H1 (cell line): Measurements from ENCODE around the gene NOD2. TPM values are rescaled to one million over a fixed set of nuclear protein-coding genes. Genes with fewer than 3 reads are reported as not detected.

Experiments
- CTCF ChIA-PET: fragments of 300-600 bp; sonication (Branson Sonifier 250); formaldehyde crosslinking; loops from one replicate; lab custom pipeline; 2021; ENCODE audit not compliant: partially characterized antibody; lab: Charles Lee
- POLR2A ChIA-PET: fragments of 300-600 bp; sonication (Branson Sonifier 250); formaldehyde crosslinking; loops from one replicate; lab custom pipeline; 2021; ENCODE audit warnings: inconsistent platforms; ENCODE audit not compliant: partially characterized antibody; lab: Charles Lee
- DNase-seq, 2 experiments: peaks; one replicate each; pipeline versions ENCODE4 v3.0.0 to v3.0.0-alpha.2; 2010 to 2022; ENCODE audit warnings: low spot score in 2 of 2, low read depth in 1 of 2, mixed read lengths in 1 of 2
- FAIRE-seq: peaks from 2 replicates; lab custom pipeline; 2011; peaks lifted over from hg19 to GRCh38; lab: Jason Lieb, UNC
- H2AFZ ChIP-seq: 2 replicates; pipeline ENCODE4 v1.8.1; 2012; ENCODE audit warnings: low read length, inconsistent platforms
- H2AK5ac ChIP-seq: 2 replicates; pipeline ENCODE4 v1.6.1; 2013; ENCODE audit warnings: low read depth, low read length
- H2BK120ac ChIP-seq: replicated peaks from 2 replicates; pipeline ENCODE3; 2013; ENCODE audit warnings: low read depth, low read length, inconsistent platforms
- H2BK12ac ChIP-seq: 2 replicates; pipeline ENCODE4 v1.6.1; 2013; ENCODE audit warnings: low read depth, low read length
- H2BK15ac ChIP-seq: 2 replicates; pipeline ENCODE4 v1.6.1; 2013; ENCODE audit warnings: low read length
- H2BK20ac ChIP-seq: 2 replicates; pipeline ENCODE4 v1.6.1; 2013; ENCODE audit warnings: low read length
- H2BK5ac ChIP-seq: 2 replicates; pipeline ENCODE4 v1.6.1; 2013; ENCODE audit warnings: low read depth, low read length
- H3K14ac ChIP-seq: 2 replicates; pipeline ENCODE4 v1.6.1; 2013; ENCODE audit warnings: inconsistent platforms; ENCODE audit not compliant: insufficient read length
- H3K18ac ChIP-seq: 2 replicates; pipeline ENCODE4 v1.6.1; 2013; ENCODE audit warnings: low read length; ENCODE audit errors: extremely low read depth
- H3K23ac ChIP-seq: 2 replicates; pipeline ENCODE4 v1.6.1; 2013; ENCODE audit warnings: inconsistent platforms; ENCODE audit not compliant: insufficient read length
- H3K23me2 ChIP-seq: 2 replicates; pipeline ENCODE4 v1.6.1; 2013; ENCODE audit warnings: low read depth, low read length
- H3K27ac ChIP-seq: 2 replicates; pipeline ENCODE4 v1.6.1; 2011; ENCODE audit warnings: low read depth, low read length, inconsistent platforms
- H3K27me3 ChIP-seq, 4 experiments: replicated peaks in 1 of 4; 1 replicate in 1 of 4; 2 replicates in 3 of 4; pipeline versions ENCODE4 v1.6.1 to v1.8.1; 2011 to 2013; ENCODE audit warnings: low read length in 3 of 4, mild to moderate bottlenecking in 3 of 4, inconsistent platforms in 2 of 4, mixed read lengths in 2 of 4, moderate library complexity in 1 of 4; ENCODE audit not compliant: control insufficient read depth in 3 of 4, insufficient read depth in 3 of 4; ENCODE audit errors: extremely low read depth in 1 of 4
- H3K36me3 ChIP-seq, 4 experiments: 2 replicates each; pipeline versions ENCODE4 v1.6.1 to v1.8.1; 2011 to 2013; ENCODE audit warnings: mild to moderate bottlenecking in 4 of 4, low read length in 3 of 4, moderate library complexity in 2 of 4, control low read depth in 1 of 4, inconsistent platforms in 1 of 4; ENCODE audit not compliant: insufficient read depth in 4 of 4, control insufficient read depth in 2 of 4
- H3K4ac ChIP-seq: replicated peaks from 2 replicates; pipeline ENCODE3; 2013; ENCODE audit warnings: low read length, low read depth, mixed read lengths, inconsistent platforms; ENCODE audit not compliant: insufficient read length
- H3K4me1 ChIP-seq, 4 experiments: replicated peaks in 1 of 4; 1 replicate in 1 of 4; 2 replicates in 3 of 4; pipeline versions ENCODE4 v1.6.1 to v1.8.1; 2011 to 2013; ENCODE audit warnings: low read length in 3 of 4, inconsistent platforms in 2 of 4, mixed read lengths in 1 of 4; ENCODE audit not compliant: insufficient read depth in 4 of 4, control insufficient read depth in 3 of 4
- H3K4me2 ChIP-seq, 2 experiments: 2 replicates each; pipeline versions ENCODE4 v1.6.1 to v1.8.1; 2011 to 2013; ENCODE audit warnings: low read depth in 2 of 2, low read length in 2 of 2, control low read depth in 1 of 2, inconsistent platforms in 1 of 2, mild to moderate bottlenecking in 1 of 2; ENCODE audit not compliant: insufficient read depth in 1 of 2
- H3K4me3 ChIP-seq, 4 experiments: fragments of 200-600, 300-600 bp in 1 of 4; sonication (generic), shearing (Covaris generic), sonication (Bioruptor Twin) in 1 of 4; 2 replicates each; pipeline versions ENCODE4 v1.5.1 to v1.8.1; 2011 to 2016; ENCODE audit warnings: low read length in 4 of 4, low read depth in 3 of 4, control low read depth in 2 of 4, inconsistent platforms in 2 of 4, mild to moderate bottlenecking in 2 of 4, mixed read lengths in 1 of 4, moderate library complexity in 1 of 4; ENCODE audit not compliant: insufficient read depth in 2 of 4; ENCODE audit errors: extremely low read depth in 1 of 4
- H3K56ac ChIP-seq: replicated peaks from 2 replicates; pipeline ENCODE3; 2013; ENCODE audit warnings: low read depth, mild to moderate bottlenecking, mixed read lengths, low read length, inconsistent platforms; ENCODE audit not compliant: insufficient read length
- H3K79me1 ChIP-seq: 2 replicates; pipeline ENCODE4 v1.6.1; 2013; ENCODE audit warnings: low read depth, low read length, control low read depth
- H3K79me2 ChIP-seq, 2 experiments: 2 replicates each; pipeline versions ENCODE4 v1.6.1 to v1.8.1; 2012 to 2013; ENCODE audit warnings: low read length in 2 of 2, mild to moderate bottlenecking in 2 of 2, inconsistent platforms in 1 of 2; ENCODE audit not compliant: insufficient read depth in 2 of 2, control insufficient read depth in 1 of 2
- H3K9ac ChIP-seq, 4 experiments: replicated peaks in 1 of 4; 1 replicate in 1 of 4; 2 replicates in 3 of 4; pipeline versions ENCODE4 v1.6.1 to v1.8.1; 2011 to 2013; ENCODE audit warnings: low read depth in 3 of 4, low read length in 3 of 4, control low read depth in 2 of 4, mild to moderate bottlenecking in 2 of 4, moderate library complexity in 2 of 4, inconsistent platforms in 1 of 4; ENCODE audit errors: extremely low read depth in 1 of 4
- H3K9me3 ChIP-seq, 2 experiments: 2 replicates each; pipeline versions ENCODE4 v1.6.1 to v1.8.1; 2012 to 2013; ENCODE audit warnings: mild to moderate bottlenecking in 2 of 2, moderate library complexity in 2 of 2, control low read depth in 1 of 2, inconsistent platforms in 1 of 2, low read depth in 1 of 2, low read length in 1 of 2, mixed read lengths in 1 of 2; ENCODE audit not compliant: insufficient read depth in 2 of 2
- H4K20me1 ChIP-seq, 2 experiments: replicated peaks in 1 of 2; 2 replicates each; pipeline versions ENCODE3 to v1.8.1; 2011 to 2013; ENCODE audit warnings: inconsistent platforms in 2 of 2, low read length in 2 of 2, mild to moderate bottlenecking in 1 of 2; ENCODE audit not compliant: insufficient read depth in 2 of 2, control insufficient read depth in 1 of 2
- H4K5ac ChIP-seq: 2 replicates; pipeline ENCODE4 v1.6.1; 2013; ENCODE audit warnings: low read length, low read depth, mixed read lengths, inconsistent platforms; ENCODE audit not compliant: insufficient read length
- H4K8ac ChIP-seq: 2 replicates; pipeline ENCODE4 v1.8.0; 2013; ENCODE audit warnings: mild to moderate bottlenecking, moderate library complexity, low read length, inconsistent platforms; ENCODE audit not compliant: insufficient read depth; ENCODE audit errors: extremely low read depth
- H4K91ac ChIP-seq: replicated peaks from 2 replicates; pipeline ENCODE3; 2013; ENCODE audit warnings: low read length, mixed read lengths, inconsistent platforms; ENCODE audit not compliant: insufficient read length
- CTCF ChIP-seq, 3 experiments: IDR thresholded peaks; 1 replicate in 2 of 3; 2 replicates in 1 of 3; pipeline versions ENCODE4 v1.5.1 to v1.6.1; 2011; ENCODE audit warnings: low read length in 3 of 3, mild to moderate bottlenecking in 3 of 3, inconsistent platforms in 2 of 3, low read depth in 1 of 3, moderate library complexity in 1 of 3; ENCODE audit not compliant: insufficient read depth in 1 of 3; ENCODE audit errors: control extremely low read depth in 1 of 3
- NANOG ChIP-seq: IDR thresholded peaks from 2 replicates; pipeline ENCODE4 v1.6.1; 2011; ENCODE audit warnings: low read length, low read depth, mild to moderate bottlenecking, inconsistent platforms; ENCODE audit not compliant: insufficient read depth, poor library complexity, severe bottlenecking
- RNF2 ChIP-seq: fragments of 200-900, 300-1000 bp; sonication (generic); IDR thresholded peaks from 2 replicates; pipeline ENCODE4 v1.7.1; 2016; ENCODE audit warnings: borderline replicate concordance, low read depth, mild to moderate bottlenecking, antibody characterized with exemption, low read length; ENCODE audit not compliant: poor library complexity, severe bottlenecking; ENCODE audit errors: missing control alignments
- TBP ChIP-seq: IDR thresholded peaks from 2 replicates; pipeline ENCODE4 v1.6.1; 2011; ENCODE audit warnings: low read depth, low read length, improper control_type of control experiment
- WGBS, 2 experiments: shearing (Covaris generic) in 1 of 2; methylation state at CpG; one replicate each; pipeline versions ENCODE4 v1.1.6 to v1.1.7; 2013 to 2015; ENCODE audit warnings: low lambda C conversion rate in 2 of 2, mixed read lengths in 2 of 2, inconsistent platforms in 1 of 2, low coverage in 1 of 2, missing lambda C conversion rate in 1 of 2; ENCODE audit not compliant: insufficient replicate concordance in 2 of 2, insufficient coverage in 1 of 2, insufficient read length in 1 of 2; ENCODE audit errors: extremely low coverage in 1 of 2, missing lambda C conversion rate in 1 of 2; 5-methylcytosine and 5-hydroxymethylcytosine counted together
- polyA plus RNA-seq, 7 experiments: library from polyadenylated mRNA; depleted of rRNA in 3 of 7; stranded (reverse) in 5 of 7; unstranded in 2 of 7; fragments of >200 nt in 5 of 7; fragments of 200-250 nt in 2 of 7; gene quantifications; 1 replicate in 5 of 7; 2 replicates in 1 of 7; 4 replicates in 1 of 7; pipeline versions ENCODE4 v1.2.1 to v1.2.3, GENCODE V29; 2011 to 2013; ENCODE audit warnings: missing spikeins in 2 of 7, mixed read lengths in 2 of 7
- total RNA-seq: library from RNA; stranded (reverse); fragmentation: NEBNext Ultra II Directional; extraction: Animal tissue kit (Norgen Biotek cat#: 25700); gene quantifications from 2 replicates; pipeline ENCODE4 v1.2.1, GENCODE V29; 2021

Gene NOD2
- total and polyA plus RNA-seq, 2 of the 8 experiments (the other 6 are each of a cell fraction or from before 2014, with no cell fraction given): 0.37 to 0.42 TPM

GRCh38 chr16:50645563-50646220 is 47.7 kb upstream of the NOD2 start:
- Histone ChIP-seq H3K27me3 (peaks cover 0 to 2% (median 0%) of the 10 kb centered on the region in 4 experiments; a peak in 2 of 7 replicates), H2BK20ac (no peak overlapping the region), H2BK12ac (no peak overlapping the region), H3K9ac (no peak overlapping the region), H4K91ac (no peak overlapping the region), H3K79me1 (no peaks in the 10 kb centered on the region), H3K27ac (no peak overlapping the region), H3K9me3 (no peaks in the 10 kb centered on the region), H3K4ac (no peak overlapping the region), H3K36me3 (no peaks in the 10 kb centered on the region), H3K4me3 (no peak overlapping the region), H4K8ac (0 out of 2 replicates have a peak overlapping the region, but pooled peaks have one; percentile 17), H4K20me1 (no peaks in the 10 kb centered on the region), H2BK15ac (no peak overlapping the region), H2AFZ (no peak overlapping the region), H3K79me2 (no peaks in the 10 kb centered on the region), H4K5ac (no peak overlapping the region), H3K23ac (no peak overlapping the region), H3K14ac (no peak overlapping the region), H3K4me2 (peak overlapping the region in 1 of 2 experiments; percentile 12; a peak in 1 of 4 replicates), H3K4me1 (peaks cover 0 to 5% (median 0%) of the 10 kb centered on the region in 4 experiments; a peak in 2 of 7 replicates), H2BK5ac (no peak overlapping the region), H2BK120ac (no peak overlapping the region), H3K56ac (no peak overlapping the region), H2AK5ac (no peak overlapping the region), H3K18ac (no peak overlapping the region), H3K23me2 (no peaks in the 10 kb centered on the region)
- ChIA-PET CTCF (interaction anchor here (1.0 to 1.9 kb wide), 13 partner anchors 8 to 185 kb away, joined by 3 to 8 read pairs (median 4); no protein-coding TSS in a partner anchor), POLR2A (no interaction called here)
- 76% methylated on average over 16 of the region's 20 CpGs; no CpG with 5 or more reads in 1 of the 2 experiments for WGBS, 2 experiments
- no peak for TF ChIP-seq TBP
- no peak for TF ChIP-seq RNF2
- TF ChIP-seq NANOG: no peak
- no peak for TF ChIP-seq CTCF (IDR thresholded peaks at IDR 0.05; ENCODE audit: control extremely low read depth in 1 of 3, insufficient read depth in 1 of 3, low read depth in 1 of 3, low read length in 3 of 3)
- FAIRE-seq (no peak), DNase-seq (no peak)
